GM18520 (cell line): ENCODE measurements around the gene SCN5A.

Source experiments
- ATAC-seq: cut with Tn5 transposase; IDR thresholded peaks from one replicate; pipeline ENCODE4 v1.9.1; 2021; ENCODE audit not compliant: unreplicated experiment

Gene SCN5A

DNA sequence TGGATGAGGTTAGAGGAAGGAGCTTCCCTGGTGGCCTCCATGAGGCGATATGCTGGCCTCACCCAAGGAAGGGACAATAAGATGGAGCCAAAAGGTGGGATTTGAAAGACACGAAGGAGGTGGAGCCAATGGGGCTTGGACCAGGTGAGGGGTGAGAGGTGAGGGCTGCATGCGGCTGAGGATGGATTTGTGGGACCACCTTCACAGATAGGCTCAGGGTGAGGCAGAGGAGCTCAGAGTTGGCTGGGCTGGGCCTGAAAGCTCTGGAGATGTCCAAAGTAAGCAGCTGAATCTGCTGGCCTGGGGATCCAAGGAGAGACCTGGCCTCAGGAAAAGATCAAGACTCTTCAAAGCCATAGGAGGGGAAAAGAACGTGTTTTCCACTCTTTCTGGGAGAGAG lies 103.5 kb downstream of the SCN5A start:
- no peak for ATAC-seq

DNA sequence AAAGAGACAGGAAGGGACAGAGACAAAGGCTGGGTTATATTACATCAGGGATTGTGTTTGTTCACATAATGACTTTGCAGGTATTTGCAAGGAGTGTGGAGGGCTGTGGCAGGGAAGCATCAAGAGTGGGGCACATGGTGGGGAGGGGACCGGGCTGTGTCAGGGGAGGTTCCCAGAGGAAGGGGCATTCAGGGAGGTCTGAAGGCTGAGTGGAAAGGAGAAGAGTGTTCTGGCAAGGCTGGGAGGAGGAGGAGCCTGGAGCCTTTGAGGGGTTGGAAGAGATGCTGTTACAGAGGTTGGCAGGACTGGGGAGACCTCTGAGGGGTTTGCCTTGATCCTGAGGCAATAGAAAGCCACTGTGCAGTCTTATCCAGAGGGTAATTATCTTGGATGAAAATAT lies 103.9 kb downstream of the SCN5A start:
- no peak for ATAC-seq

DNA sequence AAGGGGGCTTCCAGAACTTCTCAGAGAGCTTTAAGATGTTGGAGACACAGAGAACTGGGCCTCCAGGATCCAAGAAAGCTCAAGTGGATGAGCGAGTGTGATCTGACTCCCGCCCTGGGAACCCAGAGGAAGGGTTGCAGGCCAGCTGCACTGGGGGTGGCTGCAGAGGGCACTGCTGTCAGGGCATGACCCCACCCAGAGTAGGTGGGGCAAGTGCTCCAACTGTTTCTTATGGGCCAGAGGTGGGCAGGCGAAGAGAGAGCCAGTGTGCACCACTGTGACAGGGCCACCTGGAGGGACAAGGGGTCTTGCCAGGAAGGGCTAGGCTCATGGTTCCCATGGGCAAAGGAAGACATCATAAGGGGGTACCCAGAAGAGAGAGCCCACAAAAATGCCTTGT lies 104.6 kb downstream of the SCN5A start:
- no peak for ATAC-seq

DNA sequence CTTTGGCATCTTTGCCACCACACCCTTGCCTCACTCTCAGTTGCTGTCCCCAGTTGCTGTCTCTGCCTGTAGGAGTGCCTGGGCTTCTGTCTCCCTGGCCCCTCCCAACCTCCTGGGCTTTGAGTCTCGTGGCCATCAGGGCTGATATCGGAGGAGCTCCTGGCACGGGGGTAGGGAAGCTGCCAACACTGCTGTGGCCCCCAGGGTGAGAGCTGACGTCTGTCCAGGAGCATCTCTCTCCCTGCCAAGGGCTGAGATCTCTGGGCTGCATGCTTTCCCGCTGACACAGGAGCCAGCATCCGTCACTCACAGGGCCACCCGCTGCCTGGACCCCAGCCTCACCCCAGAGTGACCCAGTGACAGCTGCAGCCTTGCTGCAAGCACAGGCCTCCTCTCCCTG lies 105.9 kb downstream of the SCN5A start:
- no peak for ATAC-seq

DNA sequence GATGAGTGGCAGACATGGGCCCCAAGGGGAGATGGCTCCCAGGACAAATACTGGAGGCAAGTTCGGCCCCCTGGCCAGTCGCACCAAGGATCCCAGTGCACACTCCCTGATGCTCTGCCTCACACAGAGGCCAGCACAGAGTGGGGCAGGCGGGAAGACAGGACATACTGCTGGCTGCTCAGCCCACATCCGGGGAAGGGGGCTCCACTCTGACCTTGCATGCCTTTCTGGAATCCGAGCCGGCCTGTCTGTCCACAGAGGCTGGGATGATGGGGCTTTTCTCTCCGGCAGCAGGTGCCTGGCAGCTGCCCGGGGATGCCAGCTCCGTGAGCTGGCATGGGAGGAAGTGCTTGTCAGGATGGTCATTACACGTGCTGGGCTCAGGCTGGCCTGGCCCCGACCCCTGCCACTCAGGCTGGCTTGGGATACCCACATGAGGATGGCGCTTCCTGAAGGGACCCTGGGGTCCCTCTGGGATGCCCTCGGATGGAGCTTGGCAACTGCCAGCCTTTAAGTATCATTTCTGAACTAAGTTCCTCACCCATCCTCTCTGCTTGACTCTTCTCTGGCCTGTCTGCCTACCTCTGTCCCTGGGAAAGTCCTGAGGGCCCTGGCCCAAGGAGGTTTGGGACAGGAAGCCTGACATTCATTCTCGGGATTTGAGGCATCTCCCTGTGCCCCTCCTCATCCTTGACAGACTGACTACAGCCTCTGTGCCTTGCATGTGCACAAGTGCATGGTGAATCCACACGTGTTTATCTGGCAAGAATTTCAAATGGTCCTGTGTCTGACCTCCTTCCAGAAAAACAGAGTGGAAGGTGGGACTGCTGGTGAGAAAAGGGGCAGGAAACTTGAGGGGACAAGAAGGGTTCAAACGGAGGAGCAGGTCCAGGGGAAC lies 106.8 kb downstream of the SCN5A start:
- ATAC-seq, result no peak

DNA sequence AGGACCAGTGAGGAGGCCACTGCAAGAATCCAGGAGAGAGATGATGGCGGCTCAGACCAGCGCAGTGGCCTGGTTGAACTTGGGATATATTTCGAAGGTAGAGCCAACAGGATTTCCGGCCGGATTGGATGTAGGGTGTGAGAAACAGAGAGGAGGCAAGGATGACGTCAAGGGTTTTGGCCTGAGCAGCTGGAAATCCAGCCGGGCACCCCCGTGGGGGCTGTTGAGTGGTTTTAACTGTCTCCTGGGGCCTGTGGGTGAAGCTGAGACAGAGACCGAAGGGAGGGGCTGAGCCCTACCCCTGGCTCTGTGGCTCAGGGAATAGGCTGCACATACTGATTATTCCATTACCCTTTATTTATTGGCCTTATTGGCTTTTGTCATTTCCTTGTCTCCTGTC lies 107.7 kb downstream of the SCN5A start:
- no peak for ATAC-seq

DNA sequence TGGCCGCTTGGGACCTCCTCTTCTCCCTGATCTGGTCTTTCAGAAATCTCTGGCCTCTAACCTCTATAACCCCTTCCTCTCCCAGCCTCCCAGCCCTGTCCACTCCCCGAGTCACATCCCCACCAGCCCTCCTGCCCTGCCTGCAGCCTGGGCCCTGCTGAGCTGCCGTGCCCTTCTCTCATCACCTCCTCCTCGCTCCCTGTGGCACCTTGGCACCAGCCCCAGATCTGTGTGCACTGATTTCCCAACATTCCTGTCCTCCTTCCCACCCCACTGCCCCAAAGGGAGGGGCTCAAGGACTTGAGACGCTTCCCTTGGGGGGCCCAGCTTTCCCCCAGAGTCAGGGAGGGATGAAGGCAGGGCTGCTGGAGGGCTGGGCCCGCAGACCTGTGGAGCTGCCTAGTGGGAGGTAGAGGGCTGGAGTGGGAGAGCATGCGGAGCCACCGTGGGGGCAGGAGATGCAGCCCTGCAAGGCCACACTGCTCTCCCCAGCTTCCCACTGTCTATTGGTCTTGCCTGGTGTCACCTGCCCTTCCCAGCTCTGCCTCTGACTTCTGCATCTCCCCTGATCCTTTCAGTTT lies 110.6 kb downstream of the SCN5A start:
- ATAC-seq, result no peak

GRCh38 chr3:38536671-38537070 lies 112.8 kb downstream of the SCN5A start:
- no peak for ATAC-seq

DNA sequence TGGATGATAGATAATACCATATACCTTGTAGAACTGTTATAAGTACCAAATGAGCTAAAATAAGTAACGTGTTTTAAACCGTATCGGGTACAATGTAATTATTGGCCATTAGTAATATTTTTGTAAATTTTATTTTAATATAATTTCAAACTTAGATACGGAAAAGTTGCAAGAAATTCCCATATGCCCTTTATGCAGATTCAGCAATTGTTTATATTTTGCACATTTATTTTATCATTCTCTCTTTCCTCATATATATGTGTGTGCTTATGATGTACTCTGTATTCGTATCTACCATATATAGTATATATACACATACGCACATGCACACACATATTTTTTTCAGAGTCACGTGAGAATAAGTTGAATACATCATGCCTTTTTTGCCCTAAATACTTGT lies 114.9 kb downstream of the SCN5A start:
- no peak for ATAC-seq

GRCh38 chr3:38534180-38534579 lies 115.3 kb downstream of the SCN5A start:
- no peak for ATAC-seq

DNA sequence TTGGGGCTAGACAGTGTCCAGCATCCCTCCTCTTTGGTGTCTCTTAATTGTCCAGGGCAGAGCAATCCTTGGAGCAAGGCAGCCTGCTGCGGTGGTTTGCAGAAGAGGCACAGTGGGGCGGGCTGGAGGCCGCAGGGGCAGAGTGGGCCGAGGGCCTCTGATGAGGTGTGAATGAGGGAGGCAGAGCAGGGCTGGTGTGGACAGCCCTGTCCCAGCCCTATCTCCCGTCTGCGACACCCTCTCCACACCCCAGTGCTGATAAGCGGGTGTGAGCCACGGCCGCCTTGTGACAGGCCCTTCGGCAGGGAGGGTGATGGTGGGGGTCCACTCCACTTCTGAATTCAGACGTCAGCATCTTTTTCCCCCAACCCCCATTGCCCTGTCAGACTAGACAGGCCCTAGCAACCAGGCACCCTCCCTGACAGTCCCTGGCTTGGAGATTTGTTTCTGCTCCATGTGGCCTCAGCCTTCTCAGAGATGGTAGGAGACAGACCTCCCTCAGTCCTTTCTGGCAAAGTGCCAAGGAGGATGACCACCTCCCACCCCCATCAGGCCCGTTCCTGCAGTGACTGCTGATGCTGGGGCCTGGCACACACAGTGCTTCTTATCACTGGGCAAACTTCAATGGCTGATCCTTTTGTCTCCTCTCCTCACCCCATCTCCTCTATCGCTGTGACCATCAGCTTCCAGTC lies 116.1 kb downstream of the SCN5A start:
- ATAC-seq, result no peak

GRCh38 chr3:38532529-38532928 lies 117.0 kb downstream of the SCN5A start:
- ATAC-seq, result no peak

DNA sequence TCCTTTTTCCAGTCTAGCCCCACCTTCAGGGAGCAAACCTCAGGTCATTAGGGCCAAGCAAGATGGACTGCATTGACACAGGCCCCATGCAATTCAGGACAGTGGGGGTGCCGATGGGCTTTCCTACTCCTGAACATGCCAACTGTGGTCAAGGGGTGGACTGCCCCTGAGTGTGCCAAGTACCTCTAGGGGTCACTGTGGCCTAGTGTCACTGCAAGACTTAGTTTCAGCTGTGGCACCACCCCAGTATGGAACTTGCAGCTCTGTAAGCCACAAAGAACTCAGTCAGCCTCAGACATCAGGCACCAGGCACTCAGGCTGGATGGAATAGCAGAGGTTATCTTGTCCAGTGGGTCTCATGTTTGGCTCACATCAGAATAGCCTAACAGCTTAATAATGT lies 121.0 kb downstream of the SCN5A start:
- ATAC-seq, result no peak

GRCh38 chr3:38526792-38527191 lies 122.7 kb downstream of the SCN5A start:
- ATAC-seq, result no peak

DNA sequence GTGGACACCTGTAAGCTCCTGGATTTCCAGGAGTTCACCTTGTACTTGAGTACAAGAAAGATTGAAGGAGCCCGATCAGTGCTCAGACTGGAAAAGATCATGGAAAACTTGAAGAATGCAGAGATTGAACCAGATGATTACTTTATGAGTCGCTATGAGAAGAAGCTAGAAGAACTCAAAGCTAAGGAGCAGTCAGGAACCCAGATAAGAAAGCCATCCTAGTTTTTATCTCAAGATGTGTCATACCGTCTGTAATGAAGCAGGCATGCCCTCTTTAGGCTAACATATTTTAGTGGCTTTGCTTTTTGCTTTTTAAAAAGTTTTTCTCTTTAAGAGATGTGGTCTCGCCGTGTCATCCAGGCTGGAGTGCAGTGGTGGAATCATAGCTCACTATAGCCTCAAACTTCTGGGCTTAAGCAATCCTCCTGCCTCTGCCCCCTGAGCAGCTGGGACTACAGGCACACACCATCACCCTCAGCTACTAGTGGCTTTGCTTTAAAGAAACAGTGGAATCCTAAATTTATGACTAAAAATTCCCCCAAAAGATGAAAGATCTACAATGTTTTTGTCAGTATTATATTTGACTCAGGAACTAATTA lies 125.2 kb downstream of the SCN5A start:
- ATAC-seq, result no peak

DNA sequence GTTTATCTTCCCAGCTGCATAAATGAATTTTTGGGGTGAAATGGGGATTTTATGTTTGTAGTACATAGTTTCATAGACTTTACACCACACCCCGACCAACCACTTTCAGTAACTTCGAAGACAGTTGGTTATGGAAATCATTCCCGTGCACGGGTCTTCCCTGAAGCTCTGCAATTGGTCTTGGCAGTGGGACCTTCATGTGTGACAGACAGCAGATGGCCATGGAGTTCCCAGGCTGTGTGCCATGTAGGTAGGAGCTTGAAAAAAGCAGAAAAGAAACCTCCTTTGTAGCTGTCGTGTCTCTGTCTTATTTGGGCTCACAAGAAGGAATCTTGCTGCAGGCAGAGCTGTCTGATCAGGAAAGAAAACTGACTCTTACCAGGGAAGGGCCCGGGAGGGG lies 127.5 kb downstream of the SCN5A start:
- ATAC-seq, result no peak

- ATAC-seq, result no peak
Observed at GRCh38 chr3:38521391-38521987, 128.0 kb downstream of the SCN5A start.

DNA sequence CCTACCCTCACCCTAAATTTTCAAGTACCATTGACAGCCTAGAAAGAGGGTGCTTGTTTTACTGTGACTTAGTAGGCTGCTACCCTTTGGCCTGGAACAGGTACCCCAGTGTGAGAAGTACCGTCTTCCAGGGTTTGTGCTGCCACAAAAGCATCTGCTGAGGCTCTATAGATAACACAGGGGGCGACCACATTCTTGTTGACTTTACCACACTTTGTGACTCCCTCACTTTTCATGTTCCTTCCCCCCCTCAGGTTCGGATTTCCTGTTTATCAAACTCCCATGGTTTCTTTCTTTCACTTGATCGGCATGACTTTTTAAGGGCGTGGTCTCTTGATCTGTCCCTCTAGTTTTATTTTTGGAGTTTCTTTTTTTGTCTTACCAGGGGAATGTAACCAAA lies 129.8 kb downstream of the SCN5A start:
- ATAC-seq, result no peak

DNA sequence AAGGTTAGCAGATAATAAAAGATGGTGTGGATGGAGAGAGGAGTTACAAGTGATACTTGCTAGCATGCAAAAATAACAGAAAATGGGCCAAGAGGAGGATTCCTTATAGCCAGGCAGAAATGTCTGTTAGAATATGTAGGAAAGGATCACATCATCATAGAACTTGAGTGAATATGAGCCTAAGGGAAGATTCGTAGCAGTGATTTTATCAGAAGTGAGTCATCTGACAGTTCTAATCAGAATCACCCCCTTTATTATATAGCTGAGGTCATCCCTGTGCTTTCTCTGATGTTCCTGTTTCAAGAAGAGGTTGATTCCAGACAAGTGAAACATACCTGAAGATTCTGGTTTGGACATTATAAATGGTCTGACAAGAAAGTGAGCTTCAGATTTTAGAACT lies 130.5 kb downstream of the SCN5A start:
- no peak for ATAC-seq

GRCh38 chr3:38516669-38517068 lies 132.8 kb downstream of the SCN5A start:
- ATAC-seq, result no peak

GRCh38 chr3:38515367-38515766 lies 134.1 kb downstream of the SCN5A start:
- ATAC-seq, result no peak
